ENCODE measurements around the gene DCAF5.
"Not testable (repeated sequence)": the region's sequence is repeated elsewhere in the genome, so short reads cannot be mapped to it uniquely, and the experiment has no call there.

Gene DCAF5

GRCh38 chr14:69073429-69073828 is 79.5 kb downstream of the DCAF5 start:
- in situ Hi-C loops (cut with HindIII; ENCODE audit: low pct_unique_long_range_greater_than_20kb, low sequenced_read_pairs), result no loop called here
- TF ChIP-seq JUND (IDR thresholded peaks at IDR 0.05; ENCODE audit: low read depth), result no peak
- DNase-seq (ENCODE audit: low read depth in 1 of 2, low spot score in 1 of 2), result no peak

GRCh38 chr14:69072584-69072983 is 80.3 kb downstream of the DCAF5 start:
- in situ Hi-C loops (cut with HindIII; ENCODE audit: low pct_unique_long_range_greater_than_20kb, low sequenced_read_pairs), result no loop called here
- TF ChIP-seq JUND (IDR thresholded peaks at IDR 0.05; ENCODE audit: low read depth), result no peak
- DNase-seq (ENCODE audit: low read depth in 1 of 2, low spot score in 1 of 2), result no peak

GRCh38 chr14:69068744-69069421 is 84.0 kb downstream of the DCAF5 start:
- DNase-seq (ENCODE audit: low read depth in 1 of 2, low spot score in 1 of 2), result no peak
- in situ Hi-C loops (cut with HindIII; ENCODE audit: low pct_unique_long_range_greater_than_20kb, low sequenced_read_pairs), result no loop called here
- TF ChIP-seq JUND (IDR thresholded peaks at IDR 0.05; ENCODE audit: low read depth), result no peak

GRCh38 chr14:69066396-69067171 is 86.3 kb downstream of the DCAF5 start:
- DNase-seq (ENCODE audit: low read depth in 1 of 2, low spot score in 1 of 2), result no peak
- TF ChIP-seq JUND (IDR thresholded peaks at IDR 0.05; ENCODE audit: low read depth), result no peak
- in situ Hi-C loops (cut with HindIII; ENCODE audit: low pct_unique_long_range_greater_than_20kb, low sequenced_read_pairs), result no loop called here

GRCh38 chr14:69065934-69066333 is 87.0 kb downstream of the DCAF5 start:
- DNase-seq (ENCODE audit: low read depth in 1 of 2, low spot score in 1 of 2); in situ Hi-C loops (cut with HindIII; ENCODE audit: low pct_unique_long_range_greater_than_20kb, low sequenced_read_pairs): not testable (repeated sequence)

- TF ChIP-seq JUND (IDR thresholded peaks at IDR 0.05; ENCODE audit: low read depth), result no peak
- in situ Hi-C loops (cut with HindIII; ENCODE audit: low pct_unique_long_range_greater_than_20kb, low sequenced_read_pairs), result no loop called here
- DNase-seq (ENCODE audit: low read depth in 1 of 2, low spot score in 1 of 2), result no peak
Measured at GRCh38 chr14:69064596-69064995, 88.3 kb downstream of the DCAF5 start.

- TF ChIP-seq JUND (IDR thresholded peaks at IDR 0.05; ENCODE audit: low read depth), result no peak
- DNase-seq (ENCODE audit: low read depth in 1 of 2, low spot score in 1 of 2), result no peak
- in situ Hi-C loops (cut with HindIII; ENCODE audit: low pct_unique_long_range_greater_than_20kb, low sequenced_read_pairs), result no loop called here
Measured at GRCh38 chr14:69059658-69060623, 93.0 kb downstream of the DCAF5 start.

- in situ Hi-C loops (cut with HindIII; ENCODE audit: low pct_unique_long_range_greater_than_20kb, low sequenced_read_pairs), result no loop called here
- DNase-seq (ENCODE audit: low read depth in 1 of 2, low spot score in 1 of 2), result peak in 1 of 2 experiments; percentile 42
- TF ChIP-seq JUND (IDR thresholded peaks at IDR 0.05; ENCODE audit: low read depth), result no peak
Measured at GRCh38 chr14:69055999-69056788, 96.7 kb downstream of the DCAF5 start.

GRCh38 chr14:69055125-69055524 is 97.8 kb downstream of the DCAF5 start:
- TF ChIP-seq JUND (IDR thresholded peaks at IDR 0.05; ENCODE audit: low read depth), result no peak
- DNase-seq (ENCODE audit: low read depth in 1 of 2, low spot score in 1 of 2), result no peak
- in situ Hi-C loops (cut with HindIII; ENCODE audit: low pct_unique_long_range_greater_than_20kb, low sequenced_read_pairs), result no loop called here

GRCh38 chr14:69054030-69054429 is 98.9 kb downstream of the DCAF5 start:
- DNase-seq (ENCODE audit: low read depth in 1 of 2, low spot score in 1 of 2), result no peak
- no peak for TF ChIP-seq JUND (IDR thresholded peaks at IDR 0.05; ENCODE audit: low read depth)
- in situ Hi-C loops (cut with HindIII; ENCODE audit: low pct_unique_long_range_greater_than_20kb, low sequenced_read_pairs), result no loop called here

- in situ Hi-C loops (cut with HindIII; ENCODE audit: low pct_unique_long_range_greater_than_20kb, low sequenced_read_pairs), result no loop called here
- TF ChIP-seq JUND (IDR thresholded peaks at IDR 0.05; ENCODE audit: low read depth), result no peak
- DNase-seq (ENCODE audit: low read depth in 1 of 2, low spot score in 1 of 2), result no peak
Measured at GRCh38 chr14:69052181-69052601, 100.7 kb downstream of the DCAF5 start.
